IMR-90 (cell line): Measurements from ENCODE around the gene PROM2. TPM values are rescaled to one million over a fixed set of nuclear protein-coding genes. Genes with fewer than 3 reads are reported as not detected.

ENCODE experiments used
- ATAC-seq: fragments of 200-7000 bp; cut with Tn5 transposase; 2 replicates; pipeline ENCODE4 v1.9.1; 2020; ENCODE audit warnings: low read depth, mild to moderate bottlenecking, moderate library complexity
- BruUV-seq: library from RNA; stranded (reverse); fragments of 400-500 nt; replicated peaks from 2 replicates; lab custom pipeline; 2021; lab: Mats Ljungman, UMichigan
- CTCF ChIA-PET: fragments of 300-600 bp; formaldehyde crosslinking; extraction: SDS; loops from one replicate; lab custom pipeline; 2021; ENCODE audit warnings: antibody characterized with exemption; lab: Yijun Ruan, JAX
- POLR2A ChIA-PET: fragments of 300-600 bp; sonication (Branson Sonifier 250); formaldehyde crosslinking; loops from one replicate; lab custom pipeline; 2022; ENCODE audit warnings: antibody characterized with exemption; ENCODE audit not compliant: unreplicated experiment; lab: Charles Lee
- DNase-seq: peaks from one replicate; pipeline ENCODE4 v3.0.0; 2013
- H2AFZ ChIP-seq: replicated peaks from 2 replicates; pipeline ENCODE3; 2013; ENCODE audit warnings: low read length, mild to moderate bottlenecking; ENCODE audit not compliant: poor library complexity
- H2AK5ac ChIP-seq: 2 replicates; pipeline ENCODE4 v1.6.1; 2013; ENCODE audit warnings: low read depth, low read length, inconsistent platforms
- H2AK9ac ChIP-seq: replicated peaks from 2 replicates; pipeline ENCODE3; 2013; ENCODE audit warnings: mild to moderate bottlenecking, low read depth, low read length, moderate library complexity; ENCODE audit not compliant: poor library complexity
- H2BK120ac ChIP-seq: 2 replicates; pipeline ENCODE4 v1.6.1; 2013; ENCODE audit warnings: low read depth, low read length, inconsistent platforms
- H2BK15ac ChIP-seq: 3 replicates; pipeline ENCODE4 v1.6.1; 2013; ENCODE audit warnings: low read depth, low read length, inconsistent platforms
- H2BK20ac ChIP-seq: 2 replicates; pipeline ENCODE4 v1.6.1; 2013; ENCODE audit warnings: low read depth, mild to moderate bottlenecking, inconsistent platforms, low read length, moderate library complexity
- H2BK5ac ChIP-seq: 2 replicates; pipeline ENCODE4 v1.6.1; 2013; ENCODE audit warnings: mild to moderate bottlenecking, low read depth, low read length, inconsistent platforms; ENCODE audit not compliant: poor library complexity, severe bottlenecking
- H3K14ac ChIP-seq: replicated peaks from 2 replicates; pipeline ENCODE4 v1.6.1; 2013; ENCODE audit warnings: low read depth, low read length, inconsistent platforms
- H3K18ac ChIP-seq: 2 replicates; pipeline ENCODE4 v1.6.1; 2013; ENCODE audit warnings: low read depth, low read length, control low read depth
- H3K23ac ChIP-seq: 2 replicates; pipeline ENCODE4 v1.6.1; 2013; ENCODE audit warnings: low read depth, low read length, inconsistent platforms
- H3K27ac ChIP-seq: 2 replicates; pipeline ENCODE4 v1.5.1; 2013; ENCODE audit warnings: mild to moderate bottlenecking, control low read depth, low read length; ENCODE audit not compliant: insufficient read depth
- H3K27me3 ChIP-seq: 2 replicates; pipeline ENCODE4 v1.6.1; 2013; ENCODE audit warnings: low read length; ENCODE audit not compliant: control insufficient read depth, insufficient read depth
- H3K36me3 ChIP-seq: 2 replicates; pipeline ENCODE4 v1.6.1; 2013; ENCODE audit warnings: low read length, mixed read lengths; ENCODE audit not compliant: control insufficient read depth, insufficient read depth
- H3K4ac ChIP-seq: 2 replicates; pipeline ENCODE4 v1.6.1; 2013; ENCODE audit warnings: low read depth, low read length, inconsistent platforms
- H3K4me1 ChIP-seq: 2 replicates; pipeline ENCODE4 v1.6.1; 2013; ENCODE audit warnings: low read length, mixed read lengths; ENCODE audit not compliant: control insufficient read depth, insufficient read depth
- H3K4me2 ChIP-seq: 2 replicates; pipeline ENCODE4 v1.6.1; 2013; ENCODE audit warnings: low read depth, mild to moderate bottlenecking, control low read depth, low read length, moderate library complexity
- H3K4me3 ChIP-seq: 2 replicates; pipeline ENCODE4 v1.5.1; 2013; ENCODE audit warnings: low read depth, mild to moderate bottlenecking, control low read depth, low read length, moderate library complexity; ENCODE audit not compliant: insufficient read depth
- H3K56ac ChIP-seq: 2 replicates; pipeline ENCODE4 v1.6.1; 2013; ENCODE audit warnings: low read length, inconsistent platforms; ENCODE audit not compliant: insufficient read depth; ENCODE audit errors: extremely low read depth
- H3K79me1 ChIP-seq, 2 experiments: 2 replicates each; pipeline ENCODE4 v1.6.1; 2013; ENCODE audit warnings: low read length in 2 of 2, inconsistent platforms in 1 of 2, low read depth in 1 of 2
- H3K9ac ChIP-seq: 2 replicates; pipeline ENCODE4 v1.6.1; 2013; ENCODE audit warnings: low read depth, low read length, control low read depth
- H3K9me1 ChIP-seq: 2 replicates; pipeline ENCODE4 v1.6.1; 2013; ENCODE audit warnings: low read length, inconsistent platforms; ENCODE audit not compliant: insufficient read depth
- H3K9me3 ChIP-seq: 2 replicates; pipeline ENCODE4 v1.6.1; 2013; ENCODE audit warnings: low read length; ENCODE audit not compliant: control insufficient read depth, insufficient read depth
- H4K20me1 ChIP-seq: 2 replicates; pipeline ENCODE4 v1.6.1; 2013; ENCODE audit warnings: low read length, inconsistent platforms; ENCODE audit not compliant: insufficient read depth
- H4K5ac ChIP-seq: 2 replicates; pipeline ENCODE4 v1.6.1; 2013; ENCODE audit warnings: mild to moderate bottlenecking, low read depth, low read length, control low read depth
- H4K8ac ChIP-seq, 2 experiments: 2 replicates each; pipeline ENCODE4 v1.6.1; 2013; ENCODE audit warnings: low read depth in 2 of 2, low read length in 2 of 2, control low read depth in 1 of 2, inconsistent platforms in 1 of 2
- H4K91ac ChIP-seq: 2 replicates; pipeline ENCODE4 v1.6.1; 2013; ENCODE audit warnings: low read depth, low read length, inconsistent platforms; ENCODE audit not compliant: insufficient read depth
- BHLHE40 ChIP-seq: fragments of 150-350 bp; IDR thresholded peaks from 2 replicates; pipeline ENCODE4 v1.6.1; 2016; ENCODE audit warnings: mild to moderate bottlenecking, low read depth, low read length
- CEBPB ChIP-seq: IDR thresholded peaks from 2 replicates; pipeline ENCODE4 v1.6.1; 2012; ENCODE audit warnings: low read depth, low read length, improper control_type of control experiment
- CHD1 ChIP-seq: IDR thresholded peaks from 2 replicates; pipeline ENCODE4 v1.6.1; 2012; ENCODE audit warnings: low read depth, low read length, improper control_type of control experiment
- CTCF ChIP-seq: conservative IDR thresholded peaks from 2 replicates; pipeline ENCODE4 v1.5.1; 2012; ENCODE audit warnings: mild to moderate bottlenecking, low read depth, low read length, improper control_type of control experiment
- ELK1 ChIP-seq: fragments of 150-350 bp; IDR thresholded peaks from 2 replicates; pipeline ENCODE4 v1.6.1; 2016; ENCODE audit warnings: low read depth, mild to moderate bottlenecking, low read length, moderate library complexity, borderline replicate concordance
- FOS ChIP-seq: fragments of 150-350 bp; IDR thresholded peaks from 2 replicates; pipeline ENCODE4 v1.6.1; 2016; ENCODE audit warnings: low read depth, low read length
- MAZ ChIP-seq: IDR thresholded peaks from 2 replicates; pipeline ENCODE4 v1.6.1; 2012; ENCODE audit warnings: low read depth, mild to moderate bottlenecking, low read length, improper control_type of control experiment, moderate library complexity, borderline replicate concordance
- MXI1 ChIP-seq: IDR thresholded peaks from 2 replicates; pipeline ENCODE4 v1.6.1; 2012; ENCODE audit warnings: low read depth, mild to moderate bottlenecking, low read length, moderate library complexity, borderline replicate concordance
- POLR2A ChIP-seq: IDR thresholded peaks from 2 replicates; pipeline ENCODE4 v1.6.1; 2012; ENCODE audit warnings: mild to moderate bottlenecking, low read depth, low read length
- RCOR1 ChIP-seq: IDR thresholded peaks from 2 replicates; pipeline ENCODE4 v1.6.1; 2012; ENCODE audit warnings: mild to moderate bottlenecking, low read length, improper control_type of control experiment; ENCODE audit not compliant: insufficient replicate concordance
- RFX5 ChIP-seq: IDR thresholded peaks from 2 replicates; pipeline ENCODE4 v1.8.0; 2012; ENCODE audit warnings: low read depth, mild to moderate bottlenecking, low read length, moderate library complexity
- SMC3 ChIP-seq: fragments of 150-350 bp; IDR thresholded peaks from 2 replicates; pipeline ENCODE4 v1.6.1; 2016; ENCODE audit warnings: low read depth, mild to moderate bottlenecking, antibody characterized with exemption, low read length, moderate library complexity
- WGBS, 2 experiments: methylation state at CpG; one replicate each; pipeline versions ENCODE4 v1.1.5 to v1.1.7; 2013; ENCODE audit warnings: missing lambda C conversion rate in 2 of 2; ENCODE audit not compliant: insufficient read length in 1 of 2; ENCODE audit errors: extremely low coverage in 2 of 2; 5-methylcytosine and 5-hydroxymethylcytosine counted together
- dilution Hi-C: fragments of 300-500 bp; cut with HindIII; formaldehyde crosslinking; loops from one replicate; pipeline ENCODE4 v1.14.3; 2018; ENCODE audit warnings: low sequenced_read_pairs; ENCODE audit not compliant: unreplicated experiment
- in situ Hi-C: fragments of 300-500 bp; cut with MboI; formaldehyde crosslinking; loops from 3 replicates; pipeline ENCODE4 v1.14.3; 2019; ENCODE audit warnings: low sequenced_read_pairs, inconsistent platforms, mixed read lengths
- intact Hi-C: fragments of 100-400 bp; cut with micrococcal nuclease; formaldehyde crosslinking; loops from 2 replicates; pipeline ENCODE4 v1.10.0; 2022
- polyA plus RNA-seq, 3 experiments: library from polyadenylated mRNA; depleted of rRNA; stranded (reverse); fragments of >200 nt; gene quantifications; 2 replicates each; pipeline ENCODE4 v1.2.3, GENCODE V29; 2012; ENCODE audit warnings: low replicate concordance in 1 of 3
- total RNA-seq: library from RNA; depleted of rRNA; stranded (reverse); fragments of >200 nt; gene quantifications from 2 replicates; pipeline ENCODE4 v1.2.3, GENCODE V29; 2012

PROM2 gene
- total and polyA plus RNA-seq, 2 of the 4 experiments (the other 2 are of a cell fraction), result 0.26 TPM; not detected in 1

GRCh38 chr2:95266781-95267430 lies 7.3 kb upstream of the PROM2 start:
- Histone ChIP-seq H3K27ac (no peak overlapping the region), H3K27me3 (peaks cover 2% of the 10 kb centered on the region; the same call in 1 of the 2 replicates), H4K5ac (no peak overlapping the region), H2BK5ac (no peak overlapping the region), H3K23ac (no peak overlapping the region), H3K79me1 (no peaks in the 10 kb centered on the region), H3K18ac (no peak overlapping the region), H3K9me3 (0 out of 2 replicates have a peak, but pooled peaks cover 2% of the 10 kb centered on the region), H3K4me3 (no peak overlapping the region), H4K91ac (no peak overlapping the region), H4K8ac (no peak overlapping the region), H2AK5ac (no peak overlapping the region), H2BK20ac (no peak overlapping the region), H3K9me1 (no peaks in the 10 kb centered on the region), H3K56ac (no peak overlapping the region), H3K9ac (no peak overlapping the region), H3K4me1 (no peaks in the 10 kb centered on the region), H2BK15ac (no peak overlapping the region), H3K36me3 (no peaks in the 10 kb centered on the region), H2BK120ac (no peak overlapping the region), H2AFZ (no peak overlapping the region), H2AK9ac (no peak overlapping the region), H3K4ac (no peak overlapping the region), H4K20me1 (no peaks in the 10 kb centered on the region), H3K14ac (no peak overlapping the region), H3K4me2 (no peak overlapping the region)
- no CpG with 5 or more reads among the region's 10 CpGs for WGBS, 2 experiments
- in situ Hi-C loops, result no loop called here
- CTCF ChIA-PET, result no interaction called here
- POLR2A ChIA-PET, result no interaction called here
- no TSS peak for BruUV-seq
- DNase-seq (no peak), ATAC-seq (no peak)
- no peak for TF ChIP-seq SMC3
- no peak for TF ChIP-seq CTCF
- no peak for TF ChIP-seq MXI1
- no peak for TF ChIP-seq RFX5
- no peak for TF ChIP-seq POLR2A
- TF ChIP-seq RCOR1, result no peak
- TF ChIP-seq FOS, result no peak
- TF ChIP-seq BHLHE40, result no peak
- no peak for TF ChIP-seq ELK1
- TF ChIP-seq MAZ, result no peak
- no peak for TF ChIP-seq CHD1
- TF ChIP-seq CEBPB, result no peak
- dilution Hi-C loops, result no loop called here
- intact Hi-C loops, result no loop called here
